GM12801 (cell line): ENCODE data around the gene ADAMTSL1.

Source experiments
- CTCF ChIP-seq: IDR thresholded peaks from one replicate; pipeline ENCODE4 v1.5.1; 2011; ENCODE audit warnings: control low read depth; ENCODE audit not compliant: insufficient read length; ENCODE audit errors: extremely low read depth

Gene ADAMTSL1

GRCh38 chr9:18579536-18579935, 105.6 kb downstream of the ADAMTSL1 start:
- TF ChIP-seq CTCF, result no peak

- no peak for TF ChIP-seq CTCF
Measured at GRCh38 chr9:18580151-18580550, 106.2 kb downstream of the ADAMTSL1 start.

GRCh38 chr9:18585996-18586395, 112.0 kb downstream of the ADAMTSL1 start:
- TF ChIP-seq CTCF, result no peak

- TF ChIP-seq CTCF, result no peak
Measured at GRCh38 chr9:18588002-18588401, 114.0 kb downstream of the ADAMTSL1 start.

GRCh38 chr9:18591261-18591660, 117.3 kb downstream of the ADAMTSL1 start:
- TF ChIP-seq CTCF, result no peak

- TF ChIP-seq CTCF, result no peak
Measured at GRCh38 chr9:18594837-18595236, 120.9 kb downstream of the ADAMTSL1 start.

- no peak for TF ChIP-seq CTCF
Measured at GRCh38 chr9:18595597-18595996, 121.6 kb downstream of the ADAMTSL1 start.

GRCh38 chr9:18596920-18597319, 123.0 kb downstream of the ADAMTSL1 start:
- TF ChIP-seq CTCF, result no peak
